GM23248 (cell line): Measurements from ENCODE around the gene CHRNA4. TPM values are rescaled to one million over a fixed set of nuclear protein-coding genes. Genes with fewer than 3 reads are reported as not detected.

Experiments
- DNase-seq: peaks from one replicate; pipeline ENCODE4 v3.0.0-alpha.2; 2015
- H2AFZ ChIP-seq: fragments of 200-600 bp; sonication (generic); 2 replicates; pipeline ENCODE4 v1.6.1; 2016; ENCODE audit warnings: antibody characterized with exemption
- H3F3A ChIP-seq: fragments of 200-600 bp; sonication (generic); 2 replicates; pipeline ENCODE4 v1.6.1; 2016; ENCODE audit warnings: mild to moderate bottlenecking, antibody characterized with exemption, mixed run types; ENCODE audit not compliant: insufficient read depth
- H3K27ac ChIP-seq: fragments of 200-600 bp; sonication (generic); 2 replicates; pipeline ENCODE4 v1.5.1; 2016; ENCODE audit warnings: mild to moderate bottlenecking
- H3K27me3 ChIP-seq: fragments of 200-600 bp; sonication (generic); replicated peaks from 2 replicates; pipeline ENCODE4 v1.6.1; 2016; ENCODE audit warnings: mild to moderate bottlenecking; ENCODE audit not compliant: insufficient read depth
- H3K36me3 ChIP-seq: fragments of 200-600 bp; sonication (generic); 2 replicates; pipeline ENCODE4 v1.6.1; 2016; ENCODE audit warnings: low read depth, mild to moderate bottlenecking
- H3K4me1 ChIP-seq: fragments of 200-600 bp; sonication (generic); 2 replicates; pipeline ENCODE4 v1.6.1; 2016; ENCODE audit warnings: mild to moderate bottlenecking; ENCODE audit not compliant: insufficient read depth
- H3K4me2 ChIP-seq: fragments of 200-600 bp; sonication (generic); one replicate; pipeline ENCODE4 v1.6.1; 2016; ENCODE audit warnings: mild to moderate bottlenecking; ENCODE audit not compliant: unreplicated experiment
- H3K4me3 ChIP-seq: fragments of 200-600 bp; sonication (generic); 2 replicates; pipeline ENCODE4 v1.5.1; 2016; ENCODE audit warnings: mild to moderate bottlenecking
- H3K79me2 ChIP-seq: fragments of 200-600 bp; sonication (generic); 2 replicates; pipeline ENCODE4 v1.6.1; 2016; ENCODE audit warnings: mild to moderate bottlenecking; ENCODE audit not compliant: insufficient read depth
- H3K9ac ChIP-seq: fragments of 200-600 bp; sonication (generic); 2 replicates; pipeline ENCODE4 v1.6.1; 2016; ENCODE audit warnings: mild to moderate bottlenecking
- H3K9me2 ChIP-seq: fragments of 200-600 bp; sonication (generic); 2 replicates; pipeline ENCODE4 v1.6.1; 2016; ENCODE audit warnings: mixed run types, mild to moderate bottlenecking, moderate library complexity; ENCODE audit not compliant: insufficient read depth
- H3K9me3 ChIP-seq: fragments of 200-600 bp; sonication (generic); one replicate; pipeline ENCODE4 v1.6.1; 2017; ENCODE audit warnings: low read depth
- H4K20me1 ChIP-seq: fragments of 200-600 bp; sonication (generic); 2 replicates; pipeline ENCODE4 v1.6.0; 2016; ENCODE audit not compliant: insufficient read depth
- EZH2 ChIP-seq: fragments of 200-600 bp; sonication (generic); IDR thresholded peaks from 2 replicates; pipeline ENCODE4 v1.6.1; 2018; ENCODE audit warnings: antibody characterized with exemption, mild to moderate bottlenecking; ENCODE audit not compliant: insufficient read depth, poor library complexity, severe bottlenecking
- EZH2phosphoT487 ChIP-seq: fragments of 200-600 bp; sonication (generic); IDR thresholded peaks from 2 replicates; pipeline ENCODE4 v1.6.1; 2018; ENCODE audit warnings: antibody characterized with exemption, moderate library complexity, mild to moderate bottlenecking, low read depth; ENCODE audit not compliant: insufficient read depth
- WGBS, 2 experiments: methylation state at CpG; one replicate each; pipeline ENCODE4 v1.1.6; 2015 to 2017; ENCODE audit warnings: low lambda C conversion rate in 2 of 2, low coverage in 1 of 2; ENCODE audit errors: missing lambda C conversion rate in 2 of 2; 5-methylcytosine and 5-hydroxymethylcytosine counted together
- in situ Hi-C: fragments of 300-500 bp; cut with MboI; formaldehyde crosslinking; loops from 2 replicates; pipeline ENCODE4 v1.15.0; 2020
- polyA plus RNA-seq: library from polyadenylated mRNA; unstranded; fragments of >200 nt; fragmentation: Nextera tagmentation; extraction: Ambion mirVana; gene quantifications from 2 replicates; pipeline ENCODE4 v1.2.1, GENCODE V29; 2016
- total RNA-seq: library from RNA; depleted of rRNA; stranded (reverse); fragments of >200 nt; shearing (Covaris generic); gene quantifications from 2 replicates; pipeline ENCODE4 v1.2.3, GENCODE V29; 2014

CHRNA4 gene
- total and polyA plus RNA-seq, 2 experiments from 2014 or later, result not detected

- Histone ChIP-seq H3F3A (no peaks in the 10 kb centered on the region), H3K27ac (no peak overlapping the region), H3K27me3 (no peaks in the 10 kb centered on the region), H3K9me3 (no peaks in the 10 kb centered on the region), H3K9ac (no peak overlapping the region), H3K4me3 (no peak overlapping the region), H3K79me2 (no peaks in the 10 kb centered on the region), H2AFZ (no peak overlapping the region), H3K4me1 (no peaks in the 10 kb centered on the region), H3K36me3 (no peaks in the 10 kb centered on the region), H4K20me1 (no peaks in the 10 kb centered on the region), H3K9me2 (no peaks in the 10 kb centered on the region), H3K4me2 (no peak overlapping the region)
- 50 to 54% methylated on average over 28 to 30 of the region's 34 CpGs for WGBS, 2 experiments
- TF ChIP-seq EZH2, result no peak
- TF ChIP-seq EZH2phosphoT487, result no peak
- in situ Hi-C loops, result no loop called here
- no peak for DNase-seq
Measured at GRCh38 chr20:63404129-63405085, 43.3 kb upstream of the CHRNA4 start.

- no peak for DNase-seq
- Histone ChIP-seq H3K36me3 (no peaks in the 10 kb centered on the region), H3F3A (no peaks in the 10 kb centered on the region), H3K9me3 (no peaks in the 10 kb centered on the region), H3K27me3 (0 out of 2 replicates have a peak, but pooled peaks cover 1% of the 10 kb centered on the region), H3K79me2 (no peaks in the 10 kb centered on the region), H3K9me2 (no peaks in the 10 kb centered on the region), H3K4me1 (no peaks in the 10 kb centered on the region), H3K4me3 (no peak overlapping the region), H3K4me2 (no peak overlapping the region), H4K20me1 (no peaks in the 10 kb centered on the region), H2AFZ (no peak overlapping the region), H3K9ac (no peak overlapping the region), H3K27ac (no peak overlapping the region)
- WGBS, 2 experiments, result 63 to 67% methylated on average over 19 of the region's 19 CpGs
- no peak for TF ChIP-seq EZH2
- in situ Hi-C loops, result no loop called here
Measured at GRCh38 chr20:63403403-63404105, 42.4 kb upstream of the CHRNA4 start.

GRCh38 chr20:63402860-63403220 is 41.7 kb upstream of the CHRNA4 start:
- Histone ChIP-seq H3K9me3 (no peaks in the 10 kb centered on the region), H3K27me3 (peaks cover 4% of the 10 kb centered on the region; the same call in 1 of the 2 replicates), H3K79me2 (no peaks in the 10 kb centered on the region), H3F3A (no peaks in the 10 kb centered on the region), H3K36me3 (no peaks in the 10 kb centered on the region), H3K4me3 (no peak overlapping the region), H3K4me2 (no peak overlapping the region), H3K27ac (no peak overlapping the region), H4K20me1 (no peaks in the 10 kb centered on the region), H3K9me2 (no peaks in the 10 kb centered on the region), H2AFZ (no peak overlapping the region), H3K9ac (no peak overlapping the region), H3K4me1 (no peaks in the 10 kb centered on the region)
- in situ Hi-C loops, result no loop called here
- TF ChIP-seq EZH2phosphoT487, result no peak
- no peak for TF ChIP-seq EZH2
- DNase-seq, result no peak
- WGBS, 2 experiments, result 19 to 27% methylated on average over 7 to 9 of the region's 9 CpGs

GRCh38 chr20:63402181-63402859 is 41.2 kb upstream of the CHRNA4 start:
- Histone ChIP-seq H3K4me1 (no peaks in the 10 kb centered on the region), H2AFZ (no peak overlapping the region), H3K36me3 (no peaks in the 10 kb centered on the region), H3K9me3 (no peaks in the 10 kb centered on the region), H3K4me2 (no peak overlapping the region), H3K9me2 (no peaks in the 10 kb centered on the region), H3K27me3 (peaks cover 4% of the 10 kb centered on the region; the same call in 1 of the 2 replicates), H3K79me2 (no peaks in the 10 kb centered on the region), H3F3A (no peaks in the 10 kb centered on the region), H3K27ac (no peak overlapping the region), H3K9ac (no peak overlapping the region), H4K20me1 (no peaks in the 10 kb centered on the region), H3K4me3 (no peak overlapping the region)
- in situ Hi-C loops, result no loop called here
- TF ChIP-seq EZH2 (no peak), EZH2phosphoT487 (no peak)
- DNase-seq, result peak; percentile 19
- WGBS, 2 experiments, result 28 to 32% methylated on average over 22 to 24 of the region's 24 CpGs
